IPS-18c (cell line): ENCODE measurements around the gene STEAP1.
A peak's percentile ranks its signal among the peaks of the same experiment; 100 is the strongest.
"Not testable (repeated sequence)": the region's sequence is repeated elsewhere in the genome, so short reads cannot be mapped to it uniquely, and the experiment has no call there.

Experiments
- H3K4me3 ChIP-seq: 2 replicates; pipeline ENCODE4 v1.7.0; 2013; ENCODE audit warnings: low read depth, mild to moderate bottlenecking, low read length, moderate library complexity; ENCODE audit not compliant: insufficient read depth
- H3K9me3 ChIP-seq: one replicate; pipeline ENCODE4 v1.6.1; 2013; ENCODE audit warnings: mild to moderate bottlenecking, low read length, moderate library complexity; ENCODE audit not compliant: control insufficient read depth, insufficient read depth

STEAP1 gene

DNA sequence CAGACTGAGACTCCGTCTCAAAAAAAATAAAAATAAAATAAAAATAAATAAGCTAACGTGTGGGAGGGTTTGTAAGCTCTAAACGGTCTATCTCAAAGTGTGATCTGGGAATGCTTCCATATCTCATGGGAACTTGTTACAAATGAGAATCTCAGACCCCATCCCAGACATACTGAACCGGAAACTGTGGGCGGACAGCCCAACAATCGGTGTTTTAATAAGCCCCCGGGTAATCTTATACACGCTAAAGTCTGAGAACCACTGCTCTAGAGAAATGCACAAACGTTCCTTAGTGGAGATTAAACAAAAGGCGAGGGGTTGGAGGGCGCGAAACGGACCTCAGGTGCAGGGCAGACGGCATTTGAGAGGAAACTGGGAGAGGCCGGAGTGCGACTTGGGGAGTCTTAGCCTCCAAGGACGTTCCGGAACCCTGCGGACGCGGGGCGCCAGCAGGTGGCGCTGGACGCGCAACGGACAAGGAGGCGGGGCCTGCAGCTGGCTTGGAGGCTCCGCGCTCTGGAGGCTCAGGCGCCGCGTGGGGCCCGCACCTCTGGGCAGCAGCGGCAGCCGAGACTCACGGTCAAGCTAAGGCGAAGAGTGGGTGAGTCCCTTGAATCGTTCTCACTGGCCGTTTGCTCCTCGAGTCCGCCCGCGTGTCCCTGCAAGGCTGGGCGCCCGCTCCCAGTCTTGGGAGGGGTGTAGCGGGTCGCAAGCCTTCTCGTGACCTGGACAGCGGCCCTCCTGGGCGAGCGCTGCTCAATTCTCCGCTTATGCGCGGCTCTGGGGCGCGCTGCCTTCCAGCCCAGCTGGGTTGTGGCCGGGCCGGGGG, at the start of gene STEAP1:
TSS of gene STEAP1 (plus strand) at position 527 of the 829 bp plus-strand sequence. CDS start 5,320 bp downstream, outside the sequence.
- H3K4me3 ChIP-seq = peak within 1 kb of the TSS; percentile 71
- not testable (repeated sequence) for H3K9me3 ChIP-seq

GRCh38 chr7:90114972-90115371, 39.3 kb upstream of the STEAP1 start:
- not testable (repeated sequence) for H3K4me3 ChIP-seq, H3K9me3 ChIP-seq

DNA sequence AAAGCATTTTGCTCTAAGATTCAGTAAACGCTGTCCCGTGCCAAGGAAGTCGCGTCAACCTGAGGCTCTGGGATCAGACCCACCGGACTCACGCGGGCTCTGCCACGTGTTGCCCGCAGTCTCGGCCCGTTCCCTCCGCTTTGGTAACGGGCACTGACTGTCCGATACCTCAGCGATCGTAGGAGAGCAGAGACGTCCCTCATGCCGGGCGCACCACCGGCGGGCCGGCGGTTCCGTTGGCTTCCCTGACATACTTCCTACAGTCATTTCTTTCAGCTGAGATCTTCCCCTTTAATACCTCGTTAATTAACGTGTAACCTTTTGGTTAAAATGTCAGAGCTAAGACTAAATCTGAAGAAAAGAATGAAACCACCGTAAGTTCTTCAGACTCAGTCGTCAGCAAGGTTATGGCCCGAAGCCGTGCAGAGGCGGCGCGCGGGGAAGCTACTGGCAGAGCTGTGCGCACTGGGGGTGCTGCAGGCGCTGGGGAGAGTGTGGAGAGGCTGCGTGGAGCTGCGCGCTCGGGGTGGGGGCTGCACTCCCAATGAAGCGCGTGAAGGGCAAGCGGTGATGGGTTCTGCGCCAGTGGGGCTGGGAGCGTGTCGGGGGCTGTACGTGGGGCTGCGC, 35.6 kb upstream of the STEAP1 start:
- not testable (repeated sequence) for H3K9me3 ChIP-seq
- peak overlapping the region; percentile 46 for H3K4me3 ChIP-seq

DNA sequence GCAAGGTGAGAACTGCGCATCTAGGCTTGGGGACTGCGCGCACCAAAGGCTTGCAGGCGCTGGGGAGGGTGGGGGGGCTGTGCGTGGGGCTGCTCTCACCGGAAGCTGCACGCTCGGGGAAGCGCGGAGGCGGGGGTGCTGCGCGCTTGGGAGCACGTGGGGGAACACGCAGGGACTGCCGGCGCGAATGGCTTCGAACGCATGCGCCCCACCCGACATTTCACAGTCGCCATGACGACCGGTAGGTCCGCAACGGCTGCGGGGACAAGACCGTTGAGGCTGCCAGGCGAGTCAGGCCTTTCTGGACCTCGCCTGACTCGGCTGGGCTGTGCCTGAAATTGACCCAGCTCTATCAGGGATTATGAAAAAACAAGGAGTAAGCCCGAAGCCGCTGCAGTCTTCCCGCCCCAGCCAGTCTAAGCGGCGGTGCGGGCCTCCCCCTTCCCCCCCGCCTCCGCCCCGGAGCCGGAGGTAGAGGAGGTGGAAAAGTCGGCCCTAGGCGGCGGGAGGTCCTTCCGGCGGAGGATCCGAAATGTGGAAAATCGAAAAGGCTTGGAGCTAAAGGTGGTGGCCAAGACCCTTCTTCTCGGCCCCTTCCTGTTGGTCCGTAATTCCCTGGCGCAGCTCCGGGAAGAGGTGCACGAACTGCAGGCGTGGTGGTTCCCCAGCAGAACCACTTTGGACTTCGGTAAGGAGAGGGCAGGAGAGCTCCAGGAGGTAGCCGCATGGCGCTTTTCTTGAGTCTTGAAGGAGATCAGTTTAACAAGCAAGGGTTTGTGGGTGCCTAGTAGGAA, 34.9 kb upstream of the STEAP1 start:
- peak overlapping the region; percentile 46 for H3K4me3 ChIP-seq
- no peaks in the 10 kb centered on the region for H3K9me3 ChIP-seq

- H3K9me3 ChIP-seq, H3K4me3 ChIP-seq: not testable (repeated sequence)
These were observed 34.1 kb upstream of the STEAP1 start for GRCh38 chr7:90120205-90120604.

GRCh38 chr7:90131746-90132145, 22.5 kb upstream of the STEAP1 start:
- not testable (repeated sequence) for H3K4me3 ChIP-seq

DNA sequence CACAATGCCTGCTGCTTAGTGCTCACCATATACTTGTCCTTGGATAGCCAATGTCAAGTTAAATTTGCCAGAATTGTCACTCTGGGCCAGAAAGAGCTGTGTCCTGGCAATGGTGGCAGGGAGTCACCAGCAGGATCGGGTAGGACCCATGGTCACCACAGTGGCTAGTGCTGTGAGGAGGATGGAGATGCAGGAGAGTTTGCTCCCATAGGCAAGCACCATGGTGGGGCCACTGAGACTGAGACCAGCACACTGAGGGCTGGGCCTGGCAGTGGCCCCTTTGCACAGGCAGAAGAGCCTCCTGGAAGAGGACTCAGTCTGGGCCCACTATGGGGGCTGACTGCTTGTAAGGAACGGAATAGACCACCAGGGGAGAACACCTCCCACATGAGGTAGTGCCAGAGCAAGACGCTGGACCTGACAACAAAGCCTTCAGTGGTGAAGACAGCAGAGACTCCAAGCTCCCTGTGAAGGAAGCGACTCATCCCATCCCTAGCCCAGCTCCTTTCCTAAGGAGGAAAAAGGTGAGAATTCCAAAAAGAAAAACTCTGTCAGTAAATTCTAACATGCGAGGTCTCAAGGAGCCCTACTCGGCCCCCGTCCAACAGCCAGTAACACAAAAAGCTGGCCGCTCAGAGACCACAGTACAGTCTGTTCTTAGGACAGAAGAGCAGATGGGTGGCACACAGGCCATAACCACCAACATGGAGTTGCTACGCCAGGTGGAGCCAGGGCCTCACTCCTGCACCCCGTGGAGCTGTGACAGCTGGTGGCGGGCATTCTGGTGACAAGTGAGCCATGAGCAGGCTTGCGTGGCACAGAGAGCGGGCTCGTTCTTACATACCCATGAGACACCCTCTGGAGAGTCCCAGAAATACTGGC, 6.9 kb upstream of the STEAP1 start:
- H3K4me3 ChIP-seq, H3K9me3 ChIP-seq: not testable (repeated sequence)

More at GRCh38 chr7:90131746-90132145, 22.5 kb upstream of the STEAP1 start:
- H3K9me3 ChIP-seq = not testable (repeated sequence)

- not testable (repeated sequence) for H3K9me3 ChIP-seq
These were observed 4.8 kb upstream of the STEAP1 start for GRCh38 chr7:90149428-90149827.

GRCh38 chr7:90151884-90152283, 2.4 kb upstream of the STEAP1 start:
- H3K4me3 ChIP-seq, H3K9me3 ChIP-seq: not testable (repeated sequence)

More at GRCh38 chr7:90149428-90149827, 4.8 kb upstream of the STEAP1 start:
- not testable (repeated sequence) for H3K4me3 ChIP-seq

GRCh38 chr7:90152642-90153253, 1.5 kb upstream of the STEAP1 start:
- H3K4me3 ChIP-seq, H3K9me3 ChIP-seq: not testable (repeated sequence)

DNA sequence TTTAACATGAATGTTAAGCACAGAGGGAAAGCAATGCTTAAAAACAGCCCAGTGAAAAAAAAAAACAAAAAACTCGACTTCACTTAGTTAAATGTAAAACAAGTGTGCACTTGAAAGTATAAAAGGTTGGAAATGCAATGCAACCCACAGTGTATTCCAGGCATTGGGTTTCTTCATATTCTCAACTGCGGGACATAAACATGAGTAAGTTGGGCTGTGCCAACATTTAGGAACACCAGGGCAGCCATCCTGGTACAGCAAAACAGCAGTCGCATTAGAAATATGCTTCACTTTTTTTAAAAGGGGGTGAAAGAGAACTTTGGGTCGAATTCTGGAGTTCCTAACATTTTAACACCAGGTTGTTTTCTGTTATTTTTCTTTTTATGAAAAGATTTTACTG, 937 bp downstream of the STEAP1 start:
- H3K9me3 ChIP-seq = no peaks in the 10 kb centered on the region
- no peak overlapping the region for H3K4me3 ChIP-seq

DNA sequence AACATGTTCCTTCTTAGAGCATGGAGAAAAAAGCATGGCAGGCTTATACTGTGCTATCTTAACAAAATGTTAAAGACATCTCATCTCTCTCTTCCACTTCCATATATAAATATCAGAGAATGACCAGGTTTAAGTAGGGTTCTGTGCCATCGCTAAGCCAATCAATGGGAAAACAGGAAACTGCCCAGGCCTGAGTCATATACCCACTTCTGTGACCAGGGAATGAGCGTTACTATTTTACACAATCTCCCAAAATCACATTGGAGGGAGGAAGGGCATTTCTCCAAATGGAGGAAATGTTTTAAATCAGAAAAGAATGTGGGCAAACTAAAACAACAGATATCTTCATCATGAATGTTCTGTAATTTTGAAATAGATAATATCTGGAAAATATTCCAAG, 3.1 kb downstream of the STEAP1 start:
- H3K9me3 ChIP-seq, H3K4me3 ChIP-seq: not testable (repeated sequence)

DNA sequence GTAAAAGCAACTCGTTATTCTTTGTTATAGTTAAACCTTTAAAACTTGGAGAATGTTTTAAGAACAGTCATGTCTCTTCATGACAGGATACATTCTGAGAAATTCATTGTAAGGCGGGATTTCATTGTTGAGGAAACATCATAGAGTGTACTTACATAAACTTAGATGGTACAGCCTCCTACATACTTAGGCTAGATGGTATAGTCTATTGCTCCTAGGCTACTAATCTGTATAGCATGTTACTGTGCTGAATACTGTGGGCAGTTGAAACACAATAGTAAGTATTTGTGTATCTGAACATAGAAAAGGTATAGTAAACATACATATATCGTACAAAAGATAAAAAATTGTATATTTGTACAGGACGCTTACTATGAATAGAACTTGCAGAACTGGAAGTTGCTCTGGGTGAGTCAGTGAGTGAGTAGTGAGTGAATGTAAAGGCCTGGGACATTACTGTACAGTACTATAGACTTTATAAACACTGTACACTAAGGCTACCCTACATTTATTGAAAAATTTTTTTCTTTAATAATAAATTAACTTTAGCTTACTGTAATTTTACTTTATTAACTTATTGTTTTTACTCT, 3.6 kb downstream of the STEAP1 start:
- H3K4me3 ChIP-seq, H3K9me3 ChIP-seq: not testable (repeated sequence)

GRCh38 chr7:90163534-90163933, 9.3 kb downstream of the STEAP1 start:
- no peak overlapping the region for H3K4me3 ChIP-seq

DNA sequence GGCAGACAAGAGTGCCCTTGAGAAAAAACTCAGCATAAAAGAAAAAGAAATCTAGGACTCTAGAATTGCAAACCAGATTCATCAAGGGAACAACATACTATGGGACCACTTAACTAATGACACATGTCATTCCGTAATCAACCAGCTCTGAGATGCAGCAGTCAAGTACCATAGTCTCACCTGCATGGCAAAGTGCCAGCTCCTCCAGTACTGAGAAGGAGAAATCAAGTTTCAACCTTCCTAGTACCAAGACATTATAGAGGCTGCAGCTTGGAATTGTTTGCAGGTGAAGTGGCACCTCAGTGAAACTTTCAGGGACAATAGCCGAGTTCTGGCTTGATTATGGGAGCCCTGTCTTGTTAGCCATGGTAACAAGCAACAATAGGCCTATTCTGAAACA, 11.5 kb downstream of the STEAP1 start:
- Histone ChIP-seq H3K9me3 (no peaks in the 10 kb centered on the region), H3K4me3 (no peak overlapping the region)

More at GRCh38 chr7:90163534-90163933, 9.3 kb downstream of the STEAP1 start:
- no peaks in the 10 kb centered on the region for H3K9me3 ChIP-seq

GRCh38 chr7:90166153-90166552, 11.9 kb downstream of the STEAP1 start:
- Histone ChIP-seq H3K4me3 (no peak overlapping the region), H3K9me3 (no peaks in the 10 kb centered on the region)
